CD4-positive, alpha-beta memory T cell (primary cell): ENCODE results near the gene FOXF2. TPM values are rescaled to one million over a fixed set of nuclear protein-coding genes. Genes with fewer than 3 reads are reported as not detected.

Source experiments
- CTCF ChIA-PET: fragments of 350-600 bp; sonication (Branson Sonifier 250); formaldehyde crosslinking; loops from one replicate; lab custom pipeline; 2021; ENCODE audit warnings: inconsistent platforms; ENCODE audit not compliant: partially characterized antibody; lab: Charles Lee
- POLR2A ChIA-PET: fragments of 350-600 bp; sonication (Branson Sonifier 250); formaldehyde crosslinking; loops from one replicate; lab custom pipeline; 2021; ENCODE audit not compliant: partially characterized antibody; lab: Charles Lee
- DNase-seq, 5 donors: peaks; one replicate each; pipeline versions ENCODE4 v3.0.0 to v3.0.0-alpha.2; 2020 to 2022; ENCODE audit warnings: mixed read lengths in 1 of 5
- H3K27ac ChIP-seq: one replicate; pipeline ENCODE4 v1.7.0; 2013; ENCODE audit warnings: low read depth, low read length
- H3K27me3 ChIP-seq: 2 replicates; pipeline ENCODE4 v1.7.0; 2013; ENCODE audit warnings: mild to moderate bottlenecking, low read length, moderate library complexity; ENCODE audit not compliant: insufficient read depth
- H3K36me3 ChIP-seq: 2 replicates; pipeline ENCODE4 v1.7.0; 2013; ENCODE audit warnings: mild to moderate bottlenecking, low read length, moderate library complexity; ENCODE audit not compliant: insufficient read depth
- H3K4me1 ChIP-seq: 2 replicates; pipeline ENCODE4 v1.7.0; 2013; ENCODE audit warnings: mild to moderate bottlenecking, low read length, moderate library complexity; ENCODE audit not compliant: insufficient read depth
- H3K4me3 ChIP-seq, 2 donors: one replicate each; pipeline ENCODE4 v1.7.0; 2013; ENCODE audit warnings: low read length in 2 of 2, mild to moderate bottlenecking in 1 of 2
- H3K9me3 ChIP-seq, 2 donors: one replicate each; pipeline ENCODE4 v1.7.0; 2013; ENCODE audit warnings: low read length in 2 of 2, control low read depth in 1 of 2; ENCODE audit not compliant: control insufficient read depth in 1 of 2
- H3K27ac Mint-ChIP-seq, 7 donors: one replicate each; pipeline ENCODE4 v1.8.0; 2020 to 2021; ENCODE audit warnings: mixed read lengths in 7 of 7, mild to moderate bottlenecking in 6 of 7, inconsistent platforms in 3 of 7, moderate library complexity in 3 of 7
- H3K27me3 Mint-ChIP-seq, 2 donors: one replicate each; pipeline ENCODE4 v1.8.0; 2020 to 2021; ENCODE audit warnings: mixed read lengths in 2 of 2
- H3K36me3 Mint-ChIP-seq, 2 donors: one replicate each; pipeline ENCODE4 v1.8.0; 2020 to 2021; ENCODE audit warnings: mixed read lengths in 2 of 2, inconsistent platforms in 1 of 2, mild to moderate bottlenecking in 1 of 2
- H3K4me1 Mint-ChIP-seq, 4 donors: one replicate each; pipeline ENCODE4 v1.8.0; 2020 to 2021; ENCODE audit warnings: mixed read lengths in 4 of 4, mild to moderate bottlenecking in 1 of 4
- H3K4me3 Mint-ChIP-seq, 8 donors: one replicate each; pipeline ENCODE4 v1.8.0; 2020 to 2021; ENCODE audit warnings: mixed read lengths in 8 of 8, mild to moderate bottlenecking in 7 of 8, moderate library complexity in 6 of 8, inconsistent platforms in 3 of 8
- H3K9me3 Mint-ChIP-seq, 8 donors: one replicate each; pipeline ENCODE4 v1.8.0; 2020 to 2021; ENCODE audit warnings: mixed read lengths in 8 of 8, mild to moderate bottlenecking in 5 of 8, inconsistent platforms in 3 of 8, moderate library complexity in 1 of 8
- intact Hi-C: fragments of 100-400 bp; cut with micrococcal nuclease; formaldehyde crosslinking; loops from one replicate; pipeline ENCODE4 v1.15.1; 2023
- polyA plus RNA-seq, 2 donors: library from polyadenylated mRNA; unstranded; fragments of 300-500 nt; fragmentation: Illumina TruSeq; gene quantifications; one replicate each; pipeline ENCODE4 v1.2.3, GENCODE V29; 2021
- total RNA-seq, 2 experiments: library from RNA; stranded (reverse); gene quantifications; one replicate each; pipeline ENCODE4 v1.2.3, GENCODE V29; 2021

Gene FOXF2
- total and polyA plus RNA-seq, 4 experiments from 2014 or later, result not detected

GRCh38 chr6:1404713-1405098 lies 15.3 kb downstream of the FOXF2 start:
- CTCF ChIA-PET, result interaction anchor here (1.5 to 2.0 kb wide), 2 partner anchors 7 to 20 kb away, joined by 3 to 11 read pairs; no protein-coding TSS in a partner anchor

GRCh38 chr6:1405221-1405620 lies 15.8 kb downstream of the FOXF2 start:
- Mint-ChIP-seq H3K27ac (no peak overlapping the region), H3K4me1 (no peaks in the 10 kb centered on the region), H3K9me3 (no peaks in the 10 kb centered on the region), H3K36me3 (no peaks in the 10 kb centered on the region), H3K4me3 (no peak overlapping the region), H3K27me3 (peaks cover 8 to 19% of the 10 kb centered on the region in 2 donors)
- no peak overlapping the region for H3K27ac ChIP-seq
- H3K9me3 ChIP-seq, result no peaks in the 10 kb centered on the region
- ChIA-PET POLR2A (no interaction called here), CTCF (interaction anchor here (1.5 to 2.0 kb wide), 2 partner anchors 8 to 20 kb away, joined by 3 to 11 read pairs; no protein-coding TSS in a partner anchor)
- no peaks in the 10 kb centered on the region for H3K36me3 ChIP-seq
- DNase-seq, result no peak
- H3K4me3 ChIP-seq, result no peak overlapping the region
- H3K4me1 ChIP-seq, result no peaks in the 10 kb centered on the region
- H3K27me3 ChIP-seq, result no peaks in the 10 kb centered on the region
- intact Hi-C loops, result no loop called here

More at GRCh38 chr6:1404713-1405098, 15.3 kb downstream of the FOXF2 start:
- Mint-ChIP-seq H3K9me3 (no peaks in the 10 kb centered on the region), H3K27ac (no peak overlapping the region), H3K27me3 (peaks cover 12 to 14% of the 10 kb centered on the region in 2 donors), H3K4me3 (no peak overlapping the region), H3K4me1 (no peaks in the 10 kb centered on the region), H3K36me3 (no peaks in the 10 kb centered on the region)
- Histone ChIP-seq H3K36me3 (no peaks in the 10 kb centered on the region), H3K4me1 (no peaks in the 10 kb centered on the region), H3K9me3 (no peaks in the 10 kb centered on the region), H3K27ac (no peak overlapping the region), H3K4me3 (no peak overlapping the region), H3K27me3 (no peaks in the 10 kb centered on the region)
- DNase-seq, result no peak
- POLR2A ChIA-PET, result no interaction called here
- intact Hi-C loops, result no loop called here

DNA sequence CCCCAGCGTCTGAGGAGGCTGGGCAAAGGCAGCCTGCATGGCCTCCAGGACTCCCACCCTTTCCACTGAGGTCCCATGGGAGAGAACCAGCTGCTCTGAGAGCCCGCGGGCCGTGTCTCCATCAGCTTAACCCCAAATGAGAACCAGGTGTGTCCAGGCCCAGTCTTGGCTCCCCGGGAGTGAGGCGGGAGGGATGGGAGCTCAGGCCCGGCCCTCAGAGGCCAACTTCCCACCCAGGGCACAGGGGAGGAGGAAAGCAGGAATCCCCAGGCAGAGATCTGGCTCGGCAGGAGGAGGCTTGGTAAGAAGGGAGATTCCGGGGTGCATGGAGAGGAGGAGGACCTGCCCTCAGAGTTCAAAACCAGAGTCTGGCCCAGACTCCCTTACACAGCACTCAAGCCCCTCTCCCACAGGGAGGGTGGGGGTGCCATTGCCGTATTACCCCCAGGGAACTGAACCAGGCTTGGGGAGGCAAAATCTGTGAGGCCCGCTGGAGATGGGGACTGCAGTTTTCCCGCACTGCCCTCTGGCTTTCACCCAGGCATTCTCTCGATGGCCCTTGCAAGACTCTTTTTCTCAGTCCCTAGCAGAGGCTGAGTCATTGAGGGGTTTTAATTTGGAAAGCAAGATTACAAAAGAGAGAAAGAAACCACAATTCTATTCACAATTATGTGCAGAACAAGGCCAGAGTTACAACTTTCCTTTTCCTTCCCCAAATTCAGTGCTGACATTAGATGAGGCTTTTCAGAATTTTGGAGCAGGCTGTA lies 17.1 kb downstream of the FOXF2 start:
- Histone ChIP-seq H3K4me1 (no peaks in the 10 kb centered on the region), H3K36me3 (no peaks in the 10 kb centered on the region), H3K27me3 (no peaks in the 10 kb centered on the region), H3K27ac (no peak overlapping the region), H3K9me3 (no peaks in the 10 kb centered on the region), H3K4me3 (no peak overlapping the region)
- H3K4me3 Mint-ChIP-seq, result no peak overlapping the region
- H3K27ac Mint-ChIP-seq, result no peak overlapping the region
- POLR2A ChIA-PET, result no interaction called here
- peaks cover 7 to 20% of the 10 kb centered on the region in 2 donors for H3K27me3 Mint-ChIP-seq
- no peaks in the 10 kb centered on the region for H3K36me3 Mint-ChIP-seq
- H3K4me1 Mint-ChIP-seq, result no peaks in the 10 kb centered on the region
- DNase-seq, result no peak
- H3K9me3 Mint-ChIP-seq, result no peaks in the 10 kb centered on the region
- intact Hi-C loops, result no loop called here
- CTCF ChIA-PET, result interaction anchor here (1.5 to 2.0 kb wide), 2 partner anchors 9 to 18 kb away, joined by 3 to 11 read pairs; no protein-coding TSS in a partner anchor

GRCh38 chr6:1407499-1407990 lies 18.2 kb downstream of the FOXF2 start:
- H3K27ac ChIP-seq, result no peak overlapping the region
- Mint-ChIP-seq H3K4me1 (no peaks in the 10 kb centered on the region), H3K27ac (no peak overlapping the region), H3K9me3 (no peaks in the 10 kb centered on the region), H3K27me3 (peaks cover 7 to 21% of the 10 kb centered on the region in 2 donors), H3K4me3 (no peak overlapping the region), H3K36me3 (no peaks in the 10 kb centered on the region)
- POLR2A ChIA-PET, result no interaction called here
- DNase-seq, result no peak
- H3K36me3 ChIP-seq, result no peaks in the 10 kb centered on the region
- no peak overlapping the region for H3K4me3 ChIP-seq
- no peaks in the 10 kb centered on the region for H3K4me1 ChIP-seq
- no peaks in the 10 kb centered on the region for H3K9me3 ChIP-seq
- H3K27me3 ChIP-seq, result no peaks in the 10 kb centered on the region
- CTCF ChIA-PET, result no interaction called here
- intact Hi-C loops, result no loop called here

- no peak overlapping the region for H3K4me3 Mint-ChIP-seq
- H3K9me3 Mint-ChIP-seq, result no peaks in the 10 kb centered on the region
- H3K4me1 Mint-ChIP-seq, result no peaks in the 10 kb centered on the region
- POLR2A ChIA-PET, result no interaction called here
- H3K27ac Mint-ChIP-seq, result no peak overlapping the region
- Histone ChIP-seq H3K9me3 (no peaks in the 10 kb centered on the region), H3K4me1 (no peaks in the 10 kb centered on the region), H3K36me3 (no peaks in the 10 kb centered on the region), H3K4me3 (no peak overlapping the region), H3K27me3 (no peaks in the 10 kb centered on the region), H3K27ac (no peak overlapping the region)
- DNase-seq, result no peak
- intact Hi-C loops, result no loop called here
- H3K27me3 Mint-ChIP-seq, result peaks cover 9 to 25% of the 10 kb centered on the region in 2 donors
- H3K36me3 Mint-ChIP-seq, result no peaks in the 10 kb centered on the region
- CTCF ChIA-PET, result no interaction called here
These were observed 20.5 kb downstream of the FOXF2 start for GRCh38 chr6:1409774-1410465.

- ChIA-PET POLR2A (interaction anchor here (0.7 kb wide), 1 partner anchor 756 kb away, joined by 4 read pairs; the partner anchor contains the start of gene HUS1B), CTCF (interaction anchor here (2.1 to 2.8 kb wide), 2 partner anchors 11 to 16 kb away, joined by 8 to 16 read pairs; no protein-coding TSS in a partner anchor)
- H3K4me1 ChIP-seq, result no peaks in the 10 kb centered on the region
- Mint-ChIP-seq H3K4me1 (no peaks in the 10 kb centered on the region), H3K27me3 (peaks cover 12 to 31% of the 10 kb centered on the region in 2 donors), H3K36me3 (no peaks in the 10 kb centered on the region), H3K27ac (no peak overlapping the region), H3K9me3 (no peaks in the 10 kb centered on the region), H3K4me3 (no peak overlapping the region)
- H3K27me3 ChIP-seq, result no peaks in the 10 kb centered on the region
- H3K9me3 ChIP-seq, result no peaks in the 10 kb centered on the region
- H3K4me3 ChIP-seq, result no peak overlapping the region
- no peak overlapping the region for H3K27ac ChIP-seq
- no peak for DNase-seq
- intact Hi-C loops, result no loop called here
- H3K36me3 ChIP-seq, result no peaks in the 10 kb centered on the region
These were observed 23.5 kb downstream of the FOXF2 start for GRCh38 chr6:1412901-1413300.

- H3K36me3 Mint-ChIP-seq, result no peaks in the 10 kb centered on the region
- intact Hi-C loops, result no loop called here
- CTCF ChIA-PET, result no interaction called here
These were observed 26.2 kb downstream of the FOXF2 start for GRCh38 chr6:1415416-1416063.

More at GRCh38 chr6:1415416-1416063, 26.2 kb downstream of the FOXF2 start:
- POLR2A ChIA-PET, result no interaction called here
- no peak overlapping the region for H3K27ac ChIP-seq
- H3K36me3 ChIP-seq, result no peaks in the 10 kb centered on the region
- Mint-ChIP-seq H3K4me3 (no peak overlapping the region), H3K9me3 (peaks cover under 1 to 9% (median 6%) of the 10 kb centered on the region in 8 donors), H3K4me1 (no peaks in the 10 kb centered on the region), H3K27me3 (peaks cover 5 to 16% of the 10 kb centered on the region in 2 donors), H3K27ac (no peak overlapping the region)
- no peaks in the 10 kb centered on the region for H3K4me1 ChIP-seq
- DNase-seq, result no peak
- H3K27me3 ChIP-seq, result no peaks in the 10 kb centered on the region
- H3K4me3 ChIP-seq, result no peak overlapping the region
- no peaks in the 10 kb centered on the region for H3K9me3 ChIP-seq
